CD14-positive monocyte (primary cell): Measurements from ENCODE around the gene PHF23. TPM values are rescaled to one million over a fixed set of nuclear protein-coding genes. Genes with fewer than 3 reads are reported as not detected.
A peak's percentile ranks its signal among the peaks of the same experiment; 100 is the strongest.

Source experiments
- DNase-seq, 3 donors: peaks; one replicate each; pipeline ENCODE4 v3.0.0-alpha.2; 2011 to 2022
- H2AFZ ChIP-seq: 2 replicates; pipeline ENCODE4 v1.6.0; 2012; ENCODE audit warnings: mild to moderate bottlenecking, low read depth, low read length, inconsistent platforms; ENCODE audit not compliant: insufficient read depth, poor library complexity, severe bottlenecking
- H3K27ac ChIP-seq, 2 donors: 1 replicate in 1 of 2; 2 replicates in 1 of 2; pipeline ENCODE4 v1.5.1; 2012 to 2013; ENCODE audit warnings: low read length in 2 of 2, control low read depth in 1 of 2, inconsistent platforms in 1 of 2, low read depth in 1 of 2, mild to moderate bottlenecking in 1 of 2
- H3K27me3 ChIP-seq, 2 donors: one replicate each; pipeline versions ENCODE4 v1.6.0 to v1.6.1; 2011 to 2013; ENCODE audit warnings: low read length in 2 of 2; ENCODE audit not compliant: control insufficient read depth in 2 of 2, insufficient read depth in 2 of 2
- H3K36me3 ChIP-seq, 2 donors: replicated peaks in 1 of 2; 1 replicate in 1 of 2; 2 replicates in 1 of 2; pipeline versions ENCODE4 v1.5.1 to v1.6.1; 2012 to 2013; ENCODE audit warnings: low read length in 2 of 2, control low read depth in 1 of 2, inconsistent platforms in 1 of 2, mild to moderate bottlenecking in 1 of 2; ENCODE audit not compliant: insufficient read depth in 2 of 2, control insufficient read depth in 1 of 2
- H3K4me1 ChIP-seq, 2 donors: 1 replicate in 1 of 2; 2 replicates in 1 of 2; pipeline versions ENCODE4 v1.5.1 to v1.6.1; 2012 to 2013; ENCODE audit warnings: low read length in 2 of 2, control low read depth in 1 of 2, inconsistent platforms in 1 of 2, mild to moderate bottlenecking in 1 of 2, moderate library complexity in 1 of 2; ENCODE audit not compliant: insufficient read depth in 2 of 2, control insufficient read depth in 1 of 2
- H3K4me2 ChIP-seq: replicated peaks from 2 replicates; pipeline ENCODE3; 2012; ENCODE audit warnings: low read length, moderate library complexity, mild to moderate bottlenecking; ENCODE audit not compliant: poor library complexity, severe bottlenecking; ENCODE audit errors: extremely low read depth
- H3K4me3 ChIP-seq, 3 experiments: fragments of 200-600 bp in 1 of 3; sonication (generic) in 1 of 3; replicated peaks in 1 of 3; 1 replicate in 2 of 3; 2 replicates in 1 of 3; pipeline ENCODE4 v1.5.1; 2011 to 2013; ENCODE audit warnings: low read length in 3 of 3, mild to moderate bottlenecking in 3 of 3, control low read depth in 2 of 3, low read depth in 2 of 3, inconsistent platforms in 1 of 3, moderate library complexity in 1 of 3
- H3K79me2 ChIP-seq: 2 replicates; pipeline ENCODE4 v1.6.0; 2012; ENCODE audit warnings: mild to moderate bottlenecking, control low read depth, inconsistent platforms, low read length, moderate library complexity; ENCODE audit not compliant: insufficient read depth
- H3K9ac ChIP-seq: 2 replicates; pipeline ENCODE4 v1.6.0; 2017; ENCODE audit warnings: low read length, mild to moderate bottlenecking; ENCODE audit not compliant: insufficient read depth, poor library complexity, severe bottlenecking
- H3K9me3 ChIP-seq, 2 donors: replicated peaks in 1 of 2; 1 replicate in 1 of 2; 2 replicates in 1 of 2; pipeline versions ENCODE4 v1.5.1 to v1.6.1; 2012 to 2013; ENCODE audit warnings: low read length in 2 of 2, control low read depth in 1 of 2; ENCODE audit not compliant: control insufficient read depth in 1 of 2, insufficient read depth in 1 of 2
- H4K20me1 ChIP-seq: 2 replicates; pipeline ENCODE4 v1.6.0; 2012; ENCODE audit warnings: mild to moderate bottlenecking, low read length, control low read depth, moderate library complexity; ENCODE audit not compliant: insufficient read depth
- H3K27ac Mint-ChIP-seq, 7 donors: one replicate each; pipeline ENCODE4 v1.8.0; 2020; ENCODE audit warnings: mild to moderate bottlenecking in 7 of 7, mixed read lengths in 7 of 7, moderate library complexity in 6 of 7, inconsistent platforms in 2 of 7
- H3K27me3 Mint-ChIP-seq, 3 donors: one replicate each; pipeline ENCODE4 v1.8.0; 2021 to 2022; ENCODE audit warnings: low read depth in 3 of 3, mild to moderate bottlenecking in 3 of 3, mixed read lengths in 3 of 3, moderate library complexity in 3 of 3, inconsistent platforms in 1 of 3
- H3K36me3 Mint-ChIP-seq, 2 donors: one replicate each; pipeline ENCODE4 v1.8.0; 2020; ENCODE audit warnings: mixed read lengths in 2 of 2, inconsistent platforms in 1 of 2, mild to moderate bottlenecking in 1 of 2
- H3K4me1 Mint-ChIP-seq: one replicate; pipeline ENCODE4 v1.8.0; 2020; ENCODE audit warnings: mild to moderate bottlenecking, mixed read lengths
- H3K4me3 Mint-ChIP-seq, 2 donors: one replicate each; pipeline ENCODE4 v1.8.0; 2020; ENCODE audit warnings: mild to moderate bottlenecking in 2 of 2, mixed read lengths in 2 of 2, moderate library complexity in 1 of 2
- H3K9me3 Mint-ChIP-seq, 7 donors: one replicate each; pipeline ENCODE4 v1.8.0; 2020 to 2022; ENCODE audit warnings: mixed read lengths in 7 of 7, mild to moderate bottlenecking in 6 of 7, moderate library complexity in 6 of 7, inconsistent platforms in 2 of 7
- WGBS: methylation state at CpG from one replicate; pipeline ENCODE4 v1.1.5; 2013; ENCODE audit warnings: missing lambda C conversion rate; ENCODE audit not compliant: insufficient coverage; 5-methylcytosine and 5-hydroxymethylcytosine counted together
- intact Hi-C, 2 donors: fragments of 100-400 bp; cut with micrococcal nuclease; formaldehyde crosslinking; loops; one replicate each; pipeline versions ENCODE4 v1.15.0 to v1.15.1; 2023
- polyA plus RNA-seq, 3 donors: library from polyadenylated mRNA; depleted of rRNA in 1 of 3; unstranded in 2 of 3; stranded (reverse) in 1 of 3; fragments of 300-500 nt in 2 of 3; fragments of >200 nt in 1 of 3; fragmentation: Illumina TruSeq in 2 of 3; gene quantifications; 1 replicate in 2 of 3; 2 replicates in 1 of 3; pipeline ENCODE4 v1.2.3, GENCODE V29; 2012 to 2021
- TF ChIP-seq, protein P1 (sequence below): fragments of 200-600 bp; IDR thresholded peaks from one replicate; pipeline ENCODE4 v1.8.0; 2022; ENCODE audit warnings: antibody characterized with exemption, mild to moderate bottlenecking

PHF23 gene
- polyA plus RNA-seq, 3 donors, result 12.0 to 18.0 (median 12.9) TPM

DNA sequence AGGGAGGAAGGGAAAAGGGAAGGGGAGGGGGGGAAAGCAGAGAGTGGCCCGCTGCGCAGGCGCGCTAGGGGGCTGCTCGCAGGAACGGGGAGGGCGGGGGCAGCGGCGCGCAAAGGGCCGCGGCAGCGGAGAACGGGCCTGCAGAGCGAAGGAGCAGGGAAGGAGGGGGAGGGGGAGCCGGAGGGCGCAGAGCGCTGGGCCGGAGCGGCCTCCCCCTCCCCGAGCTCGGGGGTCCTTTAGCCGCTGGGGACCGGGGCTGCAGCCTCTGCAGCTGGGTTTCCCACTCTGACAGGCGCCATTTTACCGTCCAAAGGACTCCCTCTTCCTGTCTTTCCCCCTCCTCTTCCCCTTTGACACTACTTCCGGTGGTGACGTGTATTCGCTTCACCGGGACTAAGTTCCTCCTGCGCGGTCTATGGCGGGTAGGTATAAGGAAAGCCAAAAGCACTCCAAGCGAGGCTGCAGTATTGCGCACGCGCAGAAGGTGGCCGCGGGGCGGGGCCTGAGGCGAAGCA is 12.5 kb upstream of the PHF23 start, which contains the start of gene CTDNEP1:
Gene CTDNEP1 (minus strand): TSS at position 74 of the 515 bp plus-strand sequence. CDS start 438 bp downstream, outside the sequence.
- Mint-ChIP-seq H3K27me3 (no peaks in the 10 kb centered on the region), H3K4me3 (peak within 1 kb of the TSS; percentile 90 to 95), H3K27ac (peak within 1 kb of the TSS; percentile 99 to 100 (median 100)), H3K36me3 (peaks cover 28 to 39% of the 10 kb centered on the region in 2 donors), H3K9me3 (no peaks in the 10 kb centered on the region), H3K4me1 (peaks cover 34% of the 10 kb centered on the region)
- WGBS, result 0% methylated on average over 13 of the region's 41 CpGs
- H3K27ac ChIP-seq, result peak within 1 kb of the TSS; percentile 100
- peak within 1 kb of the TSS; percentile 73 to 93 (median 87) for H3K4me3 ChIP-seq
- H3K79me2 ChIP-seq, result peaks cover 64% of the 10 kb centered on the region
- H3K36me3 ChIP-seq, result peaks cover 24 to 32% of the 10 kb centered on the region in 2 donors
- DNase-seq, result peak; percentile 98 to 100 (median 99)
- TF ChIP-seq, protein P1, sequence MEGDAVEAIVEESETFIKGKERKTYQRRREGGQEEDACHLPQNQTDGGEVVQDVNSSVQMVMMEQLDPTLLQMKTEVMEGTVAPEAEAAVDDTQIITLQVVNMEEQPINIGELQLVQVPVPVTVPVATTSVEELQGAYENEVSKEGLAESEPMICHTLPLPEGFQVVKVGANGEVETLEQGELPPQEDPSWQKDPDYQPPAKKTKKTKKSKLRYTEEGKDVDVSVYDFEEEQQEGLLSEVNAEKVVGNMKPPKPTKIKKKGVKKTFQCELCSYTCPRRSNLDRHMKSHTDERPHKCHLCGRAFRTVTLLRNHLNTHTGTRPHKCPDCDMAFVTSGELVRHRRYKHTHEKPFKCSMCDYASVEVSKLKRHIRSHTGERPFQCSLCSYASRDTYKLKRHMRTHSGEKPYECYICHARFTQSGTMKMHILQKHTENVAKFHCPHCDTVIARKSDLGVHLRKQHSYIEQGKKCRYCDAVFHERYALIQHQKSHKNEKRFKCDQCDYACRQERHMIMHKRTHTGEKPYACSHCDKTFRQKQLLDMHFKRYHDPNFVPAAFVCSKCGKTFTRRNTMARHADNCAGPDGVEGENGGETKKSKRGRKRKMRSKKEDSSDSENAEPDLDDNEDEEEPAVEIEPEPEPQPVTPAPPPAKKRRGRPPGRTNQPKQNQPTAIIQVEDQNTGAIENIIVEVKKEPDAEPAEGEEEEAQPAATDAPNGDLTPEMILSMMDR, result no peak
- no peaks in the 10 kb centered on the region for H3K27me3 ChIP-seq
- H3K9me3 ChIP-seq, result no peaks in the 10 kb centered on the region
- peak within 1 kb of the TSS; percentile 81 for H2AFZ ChIP-seq
- H3K9ac ChIP-seq, result peak within 1 kb of the TSS; percentile 97
- H3K4me1 ChIP-seq, result peaks cover 31 to 36% of the 10 kb centered on the region in 2 donors
- intact Hi-C loops, result loop anchor here (1.0 to 10.0 kb wide), 6 partner anchors 9 to 313 kb away; partner anchors contain the start of genes EIF5A (in 2 of the 2), ACADVL (in 1 of the 2), DLG4 (in 1 of the 2) and GABARAP (in 1 of the 2)
- H3K4me2 ChIP-seq, result peak within 1 kb of the TSS; percentile 86
- peaks cover 5% of the 10 kb centered on the region for H4K20me1 ChIP-seq

DNA sequence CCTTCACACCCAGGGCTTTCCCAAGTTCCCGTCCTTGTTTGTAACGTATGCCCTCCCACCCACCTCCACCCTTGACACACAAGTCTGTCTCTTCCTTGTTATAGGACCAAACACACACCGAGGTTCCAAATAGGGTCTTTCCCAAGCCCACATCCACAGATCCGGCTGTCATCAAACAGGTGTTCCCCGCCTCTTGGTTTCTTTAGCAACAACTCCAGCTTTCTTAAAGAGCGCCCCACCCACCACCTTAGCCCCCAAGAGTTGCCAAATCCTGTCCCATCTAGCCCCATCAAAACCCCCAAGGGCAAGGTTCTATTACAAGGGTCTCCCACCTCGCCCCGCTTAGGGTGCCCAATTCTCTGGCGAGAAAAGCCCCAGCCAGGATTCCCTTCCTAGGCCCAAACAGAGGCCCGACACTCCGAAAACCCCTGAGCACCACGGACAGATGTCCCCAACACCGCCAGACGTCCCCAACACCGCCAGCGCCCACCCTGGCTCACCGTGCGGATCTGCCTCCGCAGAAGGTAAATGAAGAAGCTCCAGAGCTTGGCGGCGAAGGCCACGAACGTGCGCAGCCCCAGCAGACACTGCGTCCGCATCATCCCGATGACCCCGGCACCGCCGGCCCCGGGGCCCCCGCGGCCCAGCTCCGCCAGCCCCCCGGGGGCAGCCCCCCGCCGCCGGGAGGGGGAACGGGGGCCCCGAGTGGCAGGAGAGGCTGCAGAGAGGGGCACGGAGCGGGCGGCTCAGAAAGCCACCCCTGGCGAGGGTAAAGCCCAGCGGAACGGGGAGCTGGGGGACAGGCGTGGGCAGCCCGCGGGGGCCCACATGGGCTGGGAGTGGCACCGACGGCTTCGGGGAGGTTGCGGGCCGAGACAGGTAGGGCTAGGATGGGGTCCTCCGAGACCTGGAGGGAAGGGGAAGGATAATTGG is 11.7 kb upstream of the PHF23 start:
- Mint-ChIP-seq H3K27me3 (no peaks in the 10 kb centered on the region), H3K36me3 (peaks cover 29 to 39% of the 10 kb centered on the region in 2 donors), H3K4me1 (peaks cover 34% of the 10 kb centered on the region), H3K27ac (peak overlapping the region; percentile 95 to 100 (median 100)), H3K4me3 (peak overlapping the region; percentile 90 to 93), H3K9me3 (no peaks in the 10 kb centered on the region)
- DNase-seq, result peak in 1 of 3 donors; percentile 66
- TF ChIP-seq, protein P1, result no peak
- Histone ChIP-seq H3K4me1 (peaks cover 31 to 36% of the 10 kb centered on the region in 2 donors), H3K9ac (peak overlapping the region; percentile 97), H3K27ac (peak overlapping the region; percentile 100), H3K4me2 (peak overlapping the region; percentile 86), H3K9me3 (no peaks in the 10 kb centered on the region), H2AFZ (peak overlapping the region; percentile 80), H4K20me1 (peaks cover 5% of the 10 kb centered on the region), H3K79me2 (peaks cover 71% of the 10 kb centered on the region), H3K36me3 (peaks cover 24 to 32% of the 10 kb centered on the region in 2 donors), H3K27me3 (no peaks in the 10 kb centered on the region), H3K4me3 (peak overlapping the region; percentile 73 to 93 (median 87))
- intact Hi-C loops, result loop anchor here (1.0 to 10.0 kb wide), 5 partner anchors 9 to 314 kb away; partner anchors contain the start of genes ACADVL (in 1 of the 2), DLG4 (in 1 of the 2), EIF5A (in 1 of the 2) and GABARAP (in 1 of the 2)
- WGBS, result under 1% methylated on average over 43 of the region's 55 CpGs
